HepG2 (cell line): Measurements from ENCODE around the gene CDK7. TPM values are rescaled to one million over a fixed set of nuclear protein-coding genes. Genes with fewer than 3 reads are reported as not detected.

Experiments used
- ELF4 ChIP-seq: sonication (generic); formaldehyde crosslinking; IDR thresholded peaks from 2 replicates; pipeline ENCODE4 v1.5.0; 2020; ENCODE audit warnings: missing genetic modification reagents, mild to moderate bottlenecking, moderate library complexity, borderline replicate concordance
- GLI4 ChIP-seq: sonication (generic); formaldehyde crosslinking; IDR thresholded peaks from 2 replicates; pipeline ENCODE4 v1.5.1; 2020; ENCODE audit warnings: missing genetic modification reagents, mild to moderate bottlenecking, moderate library complexity, borderline replicate concordance
- RARA ChIP-seq: IDR thresholded peaks from 2 replicates; pipeline ENCODE4 v1.6.1; 2016; ENCODE audit warnings: missing genetic modification reagents, missing compliant biosample characterization
- SMARCE1 ChIP-seq: fragments of 450-650 bp; IDR thresholded peaks from 2 replicates; pipeline ENCODE4 v1.6.1; 2017; ENCODE audit warnings: borderline replicate concordance
- ZMYM4 ChIP-seq: sonication (generic); formaldehyde crosslinking; IDR thresholded peaks from 2 replicates; pipeline ENCODE4 v1.8.1; 2023; ENCODE audit warnings: mild to moderate bottlenecking, missing genetic modification reagents
- ZNF225 ChIP-seq: sonication (generic); formaldehyde crosslinking; IDR thresholded peaks from 2 replicates; pipeline ENCODE4 v1.4.0; 2020; ENCODE audit warnings: mild to moderate bottlenecking, missing genetic modification reagents
- ZNF749 ChIP-seq: sonication (generic); formaldehyde crosslinking; IDR thresholded peaks from 2 replicates; pipeline ENCODE4 v1.8.0; 2022; ENCODE audit warnings: mild to moderate bottlenecking, missing genetic modification reagents, moderate library complexity, borderline replicate concordance
- ZNF816 ChIP-seq: sonication (generic); formaldehyde crosslinking; IDR thresholded peaks from 2 replicates; pipeline ENCODE4 v1.8.0; 2022; ENCODE audit warnings: missing genetic modification reagents, mild to moderate bottlenecking, borderline replicate concordance
- polyA plus RNA-seq, 8 experiments: library from polyadenylated mRNA; depleted of rRNA in 3 of 8; stranded (reverse) in 7 of 8; unstranded in 1 of 8; fragments of >200 nt; fragmentation: Illumina TruSeq in 4 of 8; extraction: Trizol in 4 of 8; gene quantifications; 2 replicates each; pipeline versions ENCODE4 v1.2.1 to v1.2.3, GENCODE V29; 2011 to 2016; ENCODE audit warnings: low read depth in 4 of 8, missing spikeins in 1 of 8, mixed read lengths in 1 of 8; ENCODE audit not compliant: insufficient read depth in 1 of 8
- total RNA-seq, 5 experiments: library from RNA; depleted of rRNA; stranded (reverse); fragments of >200 nt; fragmentation: Illumina TruSeq; extraction: Trizol; gene quantifications; 2 replicates each; pipeline ENCODE4 v1.2.3, GENCODE V29; 2016; ENCODE audit warnings: low read depth in 1 of 5
- TF ChIP-seq, protein P1 (sequence below): sonication (generic); formaldehyde crosslinking; conservative IDR thresholded peaks from 2 replicates; pipeline ENCODE4 v1.5.0; 2020; ENCODE audit warnings: missing genetic modification reagents
- TF ChIP-seq, protein P2 (sequence below): IDR thresholded peaks from 2 replicates; pipeline ENCODE4 v1.6.1; 2016; ENCODE audit warnings: low read depth
- TF ChIP-seq, protein P3 (sequence below): sonication (generic); formaldehyde crosslinking; IDR thresholded peaks from 2 replicates; pipeline ENCODE4 v1.9.0; 2021; ENCODE audit warnings: mild to moderate bottlenecking, missing genetic modification reagents
- TF ChIP-seq, protein P4 (sequence below): sonication (generic); formaldehyde crosslinking; IDR thresholded peaks from 2 replicates; pipeline ENCODE4 v1.5.0; 2020; ENCODE audit warnings: mild to moderate bottlenecking, missing genetic modification reagents
- TF ChIP-seq, protein P5 (sequence below): sonication (generic); formaldehyde crosslinking; IDR thresholded peaks from 2 replicates; pipeline ENCODE4 v1.4.0; 2020; ENCODE audit warnings: mild to moderate bottlenecking, missing genetic modification reagents

CDK7 gene
- total and polyA plus RNA-seq, 2 of the 13 experiments (the other 11 are each of a cell fraction or from before 2014, with no cell fraction given): 41.2 to 54.9 TPM

DNA sequence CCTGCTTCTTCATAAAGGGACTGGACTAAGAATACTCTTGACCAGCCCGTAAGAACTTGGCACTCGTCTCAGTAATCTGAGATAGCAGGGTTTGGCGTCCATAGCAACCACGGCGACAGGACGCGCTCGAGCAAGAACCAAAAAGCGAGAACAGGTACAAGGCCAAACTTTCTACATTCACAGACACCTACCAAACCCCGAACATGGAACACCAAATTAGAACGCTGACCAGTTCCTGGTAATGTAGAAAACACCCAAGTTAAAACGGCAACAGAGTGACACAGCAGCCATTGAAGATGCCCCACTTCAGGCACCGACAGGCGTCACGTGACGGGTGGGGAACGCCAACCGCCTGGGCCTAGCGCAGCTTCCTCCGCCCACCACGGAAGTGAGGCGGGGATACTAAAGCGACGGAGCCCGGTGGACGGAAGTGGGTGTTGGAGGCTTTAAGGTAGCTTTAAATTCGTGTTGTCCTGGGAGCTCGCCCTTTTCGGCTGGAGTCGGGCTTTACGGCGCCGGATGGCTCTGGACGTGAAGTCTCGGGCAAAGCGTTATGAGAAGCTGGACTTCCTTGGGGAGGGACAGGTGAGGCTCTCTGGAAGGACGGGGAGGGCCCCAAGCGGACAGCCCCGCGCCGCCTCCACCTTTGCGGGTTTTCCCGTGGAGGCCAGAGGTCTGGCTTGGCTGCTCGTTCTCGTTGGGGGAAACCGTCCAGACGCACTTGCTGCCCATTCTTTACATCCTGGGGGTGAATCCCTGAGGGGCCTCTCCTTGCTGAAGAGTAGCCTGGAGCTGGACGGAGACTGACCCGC is at the start of gene CDK7 (continued):
- TF ChIP-seq, protein P1, sequence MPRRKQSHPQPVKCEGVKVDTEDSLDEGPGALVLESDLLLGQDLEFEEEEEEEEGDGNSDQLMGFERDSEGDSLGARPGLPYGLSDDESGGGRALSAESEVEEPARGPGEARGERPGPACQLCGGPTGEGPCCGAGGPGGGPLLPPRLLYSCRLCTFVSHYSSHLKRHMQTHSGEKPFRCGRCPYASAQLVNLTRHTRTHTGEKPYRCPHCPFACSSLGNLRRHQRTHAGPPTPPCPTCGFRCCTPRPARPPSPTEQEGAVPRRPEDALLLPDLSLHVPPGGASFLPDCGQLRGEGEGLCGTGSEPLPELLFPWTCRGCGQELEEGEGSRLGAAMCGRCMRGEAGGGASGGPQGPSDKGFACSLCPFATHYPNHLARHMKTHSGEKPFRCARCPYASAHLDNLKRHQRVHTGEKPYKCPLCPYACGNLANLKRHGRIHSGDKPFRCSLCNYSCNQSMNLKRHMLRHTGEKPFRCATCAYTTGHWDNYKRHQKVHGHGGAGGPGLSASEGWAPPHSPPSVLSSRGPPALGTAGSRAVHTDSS (CRISPR knock-in tag): no peak
- TF ChIP-seq ELF4 (CRISPR knock-in tag) (no peak; the same call in 1 of the 2 replicates), ZMYM4 (CRISPR knock-in tag) (peak; percentile 95), ZNF749 (CRISPR knock-in tag) (no peak), SMARCE1 (no peak), GLI4 (CRISPR knock-in tag) (no peak), RARA (0 out of 2 replicates have a peak, but pooled peaks have one; percentile 3), ZNF225 (CRISPR knock-in tag) (no peak), ZNF816 (CRISPR knock-in tag) (no peak)
- TF ChIP-seq, protein P2, sequence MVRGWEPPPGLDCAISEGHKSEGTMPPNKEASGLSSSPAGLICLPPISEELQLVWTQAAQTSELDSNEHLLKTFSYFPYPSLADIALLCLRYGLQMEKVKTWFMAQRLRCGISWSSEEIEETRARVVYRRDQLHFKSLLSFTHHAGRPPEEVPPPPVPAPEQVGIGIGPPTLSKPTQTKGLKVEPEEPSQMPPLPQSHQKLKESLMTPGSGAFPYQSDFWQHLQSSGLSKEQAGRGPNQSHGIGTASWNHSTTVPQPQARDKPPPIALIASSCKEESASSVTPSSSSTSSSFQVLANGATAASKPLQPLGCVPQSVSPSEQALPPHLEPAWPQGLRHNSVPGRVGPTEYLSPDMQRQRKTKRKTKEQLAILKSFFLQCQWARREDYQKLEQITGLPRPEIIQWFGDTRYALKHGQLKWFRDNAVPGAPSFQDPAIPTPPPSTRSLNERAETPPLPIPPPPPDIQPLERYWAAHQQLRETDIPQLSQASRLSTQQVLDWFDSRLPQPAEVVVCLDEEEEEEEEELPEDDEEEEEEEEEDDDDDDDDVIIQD (CRISPR knock-in tag): 0 out of 2 replicates have a peak, but pooled peaks have one; percentile 43
- TF ChIP-seq, protein P3, sequence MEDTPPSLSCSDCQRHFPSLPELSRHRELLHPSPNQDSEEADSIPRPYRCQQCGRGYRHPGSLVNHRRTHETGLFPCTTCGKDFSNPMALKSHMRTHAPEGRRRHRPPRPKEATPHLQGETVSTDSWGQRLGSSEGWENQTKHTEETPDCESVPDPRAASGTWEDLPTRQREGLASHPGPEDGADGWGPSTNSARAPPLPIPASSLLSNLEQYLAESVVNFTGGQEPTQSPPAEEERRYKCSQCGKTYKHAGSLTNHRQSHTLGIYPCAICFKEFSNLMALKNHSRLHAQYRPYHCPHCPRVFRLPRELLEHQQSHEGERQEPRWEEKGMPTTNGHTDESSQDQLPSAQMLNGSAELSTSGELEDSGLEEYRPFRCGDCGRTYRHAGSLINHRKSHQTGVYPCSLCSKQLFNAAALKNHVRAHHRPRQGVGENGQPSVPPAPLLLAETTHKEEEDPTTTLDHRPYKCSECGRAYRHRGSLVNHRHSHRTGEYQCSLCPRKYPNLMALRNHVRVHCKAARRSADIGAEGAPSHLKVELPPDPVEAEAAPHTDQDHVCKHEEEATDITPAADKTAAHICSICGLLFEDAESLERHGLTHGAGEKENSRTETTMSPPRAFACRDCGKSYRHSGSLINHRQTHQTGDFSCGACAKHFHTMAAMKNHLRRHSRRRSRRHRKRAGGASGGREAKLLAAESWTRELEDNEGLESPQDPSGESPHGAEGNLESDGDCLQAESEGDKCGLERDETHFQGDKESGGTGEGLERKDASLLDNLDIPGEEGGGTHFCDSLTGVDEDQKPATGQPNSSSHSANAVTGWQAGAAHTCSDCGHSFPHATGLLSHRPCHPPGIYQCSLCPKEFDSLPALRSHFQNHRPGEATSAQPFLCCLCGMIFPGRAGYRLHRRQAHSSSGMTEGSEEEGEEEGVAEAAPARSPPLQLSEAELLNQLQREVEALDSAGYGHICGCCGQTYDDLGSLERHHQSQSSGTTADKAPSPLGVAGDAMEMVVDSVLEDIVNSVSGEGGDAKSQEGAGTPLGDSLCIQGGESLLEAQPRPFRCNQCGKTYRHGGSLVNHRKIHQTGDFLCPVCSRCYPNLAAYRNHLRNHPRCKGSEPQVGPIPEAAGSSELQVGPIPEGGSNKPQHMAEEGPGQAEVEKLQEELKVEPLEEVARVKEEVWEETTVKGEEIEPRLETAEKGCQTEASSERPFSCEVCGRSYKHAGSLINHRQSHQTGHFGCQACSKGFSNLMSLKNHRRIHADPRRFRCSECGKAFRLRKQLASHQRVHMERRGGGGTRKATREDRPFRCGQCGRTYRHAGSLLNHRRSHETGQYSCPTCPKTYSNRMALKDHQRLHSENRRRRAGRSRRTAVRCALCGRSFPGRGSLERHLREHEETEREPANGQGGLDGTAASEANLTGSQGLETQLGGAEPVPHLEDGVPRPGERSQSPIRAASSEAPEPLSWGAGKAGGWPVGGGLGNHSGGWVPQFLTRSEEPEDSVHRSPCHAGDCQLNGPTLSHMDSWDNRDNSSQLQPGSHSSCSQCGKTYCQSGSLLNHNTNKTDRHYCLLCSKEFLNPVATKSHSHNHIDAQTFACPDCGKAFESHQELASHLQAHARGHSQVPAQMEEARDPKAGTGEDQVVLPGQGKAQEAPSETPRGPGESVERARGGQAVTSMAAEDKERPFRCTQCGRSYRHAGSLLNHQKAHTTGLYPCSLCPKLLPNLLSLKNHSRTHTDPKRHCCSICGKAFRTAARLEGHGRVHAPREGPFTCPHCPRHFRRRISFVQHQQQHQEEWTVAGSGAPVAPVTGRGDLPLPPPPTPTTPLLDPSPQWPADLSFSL (CRISPR knock-in tag): no peak
- TF ChIP-seq, protein P4, sequence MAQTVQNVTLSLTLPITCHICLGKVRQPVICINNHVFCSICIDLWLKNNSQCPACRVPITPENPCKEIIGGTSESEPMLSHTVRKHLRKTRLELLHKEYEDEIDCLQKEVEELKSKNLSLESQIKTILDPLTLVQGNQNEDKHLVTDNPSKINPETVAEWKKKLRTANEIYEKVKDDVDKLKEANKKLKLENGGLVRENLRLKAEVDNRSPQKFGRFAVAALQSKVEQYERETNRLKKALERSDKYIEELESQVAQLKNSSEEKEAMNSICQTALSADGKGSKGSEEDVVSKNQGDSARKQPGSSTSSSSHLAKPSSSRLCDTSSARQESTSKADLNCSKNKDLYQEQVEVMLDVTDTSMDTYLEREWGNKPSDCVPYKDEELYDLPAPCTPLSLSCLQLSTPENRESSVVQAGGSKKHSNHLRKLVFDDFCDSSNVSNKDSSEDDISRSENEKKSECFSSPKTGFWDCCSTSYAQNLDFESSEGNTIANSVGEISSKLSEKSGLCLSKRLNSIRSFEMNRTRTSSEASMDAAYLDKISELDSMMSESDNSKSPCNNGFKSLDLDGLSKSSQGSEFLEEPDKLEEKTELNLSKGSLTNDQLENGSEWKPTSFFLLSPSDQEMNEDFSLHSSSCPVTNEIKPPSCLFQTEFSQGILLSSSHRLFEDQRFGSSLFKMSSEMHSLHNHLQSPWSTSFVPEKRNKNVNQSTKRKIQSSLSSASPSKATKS: no peak
- TF ChIP-seq, protein P5, sequence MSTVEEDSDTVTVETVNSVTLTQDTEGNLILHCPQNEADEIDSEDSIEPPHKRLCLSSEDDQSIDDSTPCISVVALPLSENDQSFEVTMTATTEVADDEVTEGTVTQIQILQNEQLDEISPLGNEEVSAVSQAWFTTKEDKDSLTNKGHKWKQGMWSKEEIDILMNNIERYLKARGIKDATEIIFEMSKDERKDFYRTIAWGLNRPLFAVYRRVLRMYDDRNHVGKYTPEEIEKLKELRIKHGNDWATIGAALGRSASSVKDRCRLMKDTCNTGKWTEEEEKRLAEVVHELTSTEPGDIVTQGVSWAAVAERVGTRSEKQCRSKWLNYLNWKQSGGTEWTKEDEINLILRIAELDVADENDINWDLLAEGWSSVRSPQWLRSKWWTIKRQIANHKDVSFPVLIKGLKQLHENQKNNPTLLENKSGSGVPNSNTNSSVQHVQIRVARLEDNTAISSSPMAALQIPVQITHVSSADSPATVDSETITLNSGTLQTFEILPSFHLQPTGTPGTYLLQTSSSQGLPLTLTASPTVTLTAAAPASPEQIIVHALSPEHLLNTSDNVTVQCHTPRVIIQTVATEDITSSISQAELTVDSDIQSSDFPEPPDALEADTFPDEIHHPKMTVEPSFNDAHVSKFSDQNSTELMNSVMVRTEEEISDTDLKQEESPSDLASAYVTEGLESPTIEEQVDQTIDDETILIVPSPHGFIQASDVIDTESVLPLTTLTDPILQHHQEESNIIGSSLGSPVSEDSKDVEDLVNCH: no peak
